Measurements from ENCODE around the gene HSD17B7.
A peak's percentile ranks its signal among the peaks of the same experiment; 100 is the strongest.
"Not testable (repeated sequence)": the region's sequence is repeated elsewhere in the genome, so short reads cannot be mapped to it uniquely, and the experiment has no call there.

Gene HSD17B7

DNA sequence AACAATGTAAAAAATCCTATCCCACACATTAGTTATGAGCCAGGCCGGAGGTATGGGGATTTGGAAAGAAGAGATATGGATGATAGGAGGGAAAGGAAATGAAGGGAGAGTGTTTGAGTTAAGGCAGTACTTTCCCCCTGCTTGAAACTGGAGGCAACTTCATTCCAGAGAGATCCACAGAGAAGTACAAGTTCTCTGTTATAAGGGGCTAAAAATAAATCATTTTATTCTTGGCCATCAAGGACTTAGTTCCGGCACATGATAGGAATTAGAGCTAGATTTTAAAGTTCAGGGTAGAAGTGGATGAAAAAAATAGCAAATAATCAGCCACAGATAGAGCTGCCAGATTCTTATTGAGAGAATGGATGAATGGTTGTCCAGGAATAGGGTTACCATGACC lies 27.6 kb downstream of the HSD17B7 start:
- DNase-seq, result not testable (repeated sequence)

DNA sequence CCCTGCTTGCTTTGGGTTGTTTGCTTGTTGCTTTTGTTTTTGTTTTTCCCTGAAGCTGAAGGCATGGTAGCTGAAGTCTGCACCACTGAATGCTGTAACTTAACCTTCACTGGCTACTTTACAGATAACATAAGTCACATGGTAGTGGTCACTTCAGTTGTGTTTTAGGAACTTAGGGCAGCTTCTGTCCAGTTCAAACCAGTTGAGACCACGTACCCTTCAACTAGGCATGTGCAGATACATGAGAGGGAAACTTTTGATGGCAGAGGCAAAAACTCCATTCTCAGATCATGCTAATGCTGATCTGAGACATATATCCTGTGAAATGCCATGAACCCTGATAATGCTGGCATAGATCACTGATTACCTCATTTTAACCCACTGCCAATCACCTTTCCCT lies 28.2 kb downstream of the HSD17B7 start:
- DNase-seq, result not testable (repeated sequence)

DNA sequence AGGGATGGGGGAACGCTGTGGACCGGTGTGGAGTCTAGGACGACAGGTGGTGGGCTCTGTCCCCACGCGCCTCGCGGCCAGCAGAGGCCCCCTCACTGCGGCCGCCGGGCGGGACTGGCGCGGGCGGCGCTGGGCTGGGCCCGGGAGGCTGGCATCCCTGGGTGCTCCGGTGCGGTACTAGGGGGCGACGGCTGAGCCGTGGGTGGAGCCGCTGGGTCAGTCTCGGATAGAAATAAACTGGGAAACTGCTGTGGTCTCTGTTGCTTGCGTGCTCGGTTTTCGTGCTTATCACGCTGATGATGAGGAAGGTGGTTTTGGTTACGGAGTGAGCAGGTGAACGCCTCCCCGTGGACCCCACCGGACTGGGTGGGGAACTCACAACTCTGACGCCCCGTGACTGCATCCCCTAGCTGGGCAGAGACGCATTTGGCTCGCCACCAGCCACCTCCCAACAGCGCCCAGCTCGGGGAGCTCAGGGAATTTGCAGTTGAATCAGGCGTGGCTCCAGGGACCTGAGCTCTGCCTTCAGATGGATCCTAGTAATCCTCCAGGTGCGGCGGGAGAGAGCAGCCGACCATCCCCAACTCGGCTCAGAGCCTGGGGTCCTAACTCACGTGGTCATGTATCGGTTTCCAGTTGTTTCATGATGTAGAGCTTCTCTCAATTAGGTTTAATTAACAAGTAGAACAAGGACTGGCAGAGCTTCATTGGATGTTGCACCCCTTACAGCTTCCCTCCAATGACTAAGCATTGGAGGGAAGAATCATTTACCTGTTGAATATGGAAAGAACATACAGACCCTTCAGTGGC lies 32.1 kb downstream of the HSD17B7 start:
- DNase-seq, result no peak

DNA sequence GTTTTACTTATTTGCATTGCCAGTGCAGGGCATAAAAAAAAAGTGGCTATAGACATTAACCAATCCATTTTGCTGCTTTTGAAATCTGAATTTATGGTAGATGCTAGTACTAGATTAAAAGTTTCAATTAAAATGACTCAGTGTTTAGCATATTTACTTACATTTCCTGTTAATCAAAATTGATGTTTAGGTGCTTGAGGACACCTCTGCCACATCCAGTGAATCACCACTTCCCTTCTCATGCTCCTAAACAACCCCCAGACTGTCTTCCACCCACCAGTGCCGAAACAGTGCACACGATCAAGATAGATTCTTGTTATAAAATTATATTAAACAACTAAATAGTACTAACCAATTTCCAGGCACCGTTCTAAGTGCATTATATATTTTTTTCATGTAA lies 32.7 kb downstream of the HSD17B7 start:
- no peak for DNase-seq

DNA sequence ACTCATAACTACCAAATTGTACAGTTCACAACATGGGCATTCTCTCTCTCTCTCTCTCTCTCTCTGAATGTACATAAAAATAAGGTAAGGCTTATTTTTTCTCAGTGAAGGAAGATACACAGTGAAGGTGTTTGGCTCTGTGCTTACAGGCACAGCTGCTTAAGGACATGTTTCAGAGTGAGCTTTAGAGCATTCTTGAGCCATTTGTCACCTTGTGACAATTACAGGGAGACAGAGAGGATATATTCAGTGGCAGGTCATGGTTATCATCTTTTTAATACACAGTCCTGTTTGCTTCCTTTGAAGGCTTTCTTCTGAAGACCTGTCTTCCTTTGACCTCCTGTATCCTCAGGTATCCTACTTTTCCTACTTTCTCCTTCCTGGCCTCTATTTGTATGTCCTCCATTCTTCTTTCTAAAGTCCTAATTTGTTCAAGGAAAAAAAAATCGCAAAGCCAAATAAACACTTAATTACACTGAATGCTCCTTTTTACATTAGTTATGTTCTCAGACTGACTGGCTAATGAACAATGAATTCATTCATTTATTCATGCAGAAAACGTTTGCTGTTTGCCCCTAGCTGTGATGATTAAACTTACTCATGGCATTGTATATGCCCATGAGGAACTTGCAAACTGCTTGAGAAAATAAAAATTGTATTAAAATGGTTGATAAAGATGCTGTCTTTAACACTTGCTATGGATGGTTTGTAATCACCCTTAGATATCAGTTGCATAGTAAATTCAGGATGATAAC lies 33.4 kb downstream of the HSD17B7 start:
- no peak for DNase-seq

DNA sequence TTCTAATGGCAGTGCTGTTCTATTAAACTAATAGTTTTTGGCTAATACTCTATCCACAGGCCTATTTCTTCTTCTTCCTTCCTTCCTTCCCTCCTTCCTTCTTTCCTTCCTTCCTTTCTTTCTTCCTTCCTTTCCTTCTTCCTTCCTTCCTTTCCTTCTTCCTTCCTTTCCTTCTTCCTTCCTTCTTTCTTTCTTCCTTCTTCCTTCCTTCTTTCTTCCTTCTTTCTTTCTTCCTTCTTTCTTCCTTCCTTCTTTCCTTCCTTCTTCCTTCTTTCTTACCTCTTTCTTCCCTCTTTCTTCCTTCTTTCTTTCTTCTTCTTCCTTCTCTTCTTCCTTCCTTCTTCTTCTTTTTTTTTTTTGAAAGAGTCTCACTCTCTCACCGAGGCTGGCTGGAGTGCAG lies 38.8 kb downstream of the HSD17B7 start:
- DNase-seq, result no peak

DNA sequence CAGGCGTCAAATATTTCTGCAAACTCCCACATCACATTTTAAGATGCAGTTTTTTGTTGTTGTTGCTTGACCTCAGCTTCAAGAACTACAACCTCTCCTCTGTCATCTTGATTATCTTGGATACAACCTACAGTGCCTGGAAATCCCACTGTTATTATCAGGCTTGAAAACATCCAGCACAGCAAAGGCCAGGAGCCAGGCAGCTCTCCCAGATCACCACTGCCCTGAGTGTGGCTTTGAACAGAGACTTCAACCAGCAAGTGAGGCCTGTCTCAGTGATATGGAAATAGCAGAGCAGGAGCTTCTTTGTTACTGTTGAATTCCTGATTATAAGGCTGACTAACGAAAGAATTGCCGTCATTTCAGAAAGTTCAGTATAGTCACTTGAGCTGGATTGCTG lies 42.0 kb downstream of the HSD17B7 start:
- no peak for DNase-seq

DNA sequence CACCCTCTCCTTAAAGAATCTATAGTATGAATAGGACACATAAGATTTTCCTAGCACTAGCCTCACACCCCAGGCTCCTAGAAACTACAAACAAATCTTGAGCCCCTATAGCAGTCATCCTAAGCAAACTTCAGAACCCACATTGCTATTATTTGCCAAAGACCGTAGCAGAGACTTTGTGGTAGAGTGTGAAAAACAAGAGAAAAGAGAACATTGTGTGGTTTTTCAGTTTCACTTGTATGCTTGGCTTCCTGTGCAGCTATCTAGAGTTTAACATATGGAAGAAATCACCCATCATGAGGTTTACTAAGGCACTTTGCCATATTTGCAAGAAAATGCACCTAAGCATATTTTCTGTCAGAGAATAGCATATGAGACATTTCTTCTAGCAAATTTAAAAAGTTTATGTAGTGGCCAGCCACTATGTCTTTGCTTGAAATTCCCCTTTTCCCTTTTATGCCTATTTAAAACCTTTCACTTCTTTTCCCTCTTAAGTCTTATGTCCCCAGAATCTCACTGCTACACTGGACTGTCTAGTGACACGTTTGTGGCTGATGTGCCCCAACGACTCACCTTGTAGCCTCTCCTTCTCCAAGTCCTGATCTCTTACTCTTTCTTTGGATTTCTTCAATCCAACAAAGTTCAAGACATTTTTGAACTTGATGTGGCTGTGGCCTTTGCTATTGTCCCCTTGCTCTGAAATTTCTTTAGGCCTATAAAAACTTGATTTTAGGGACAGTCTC lies 44.8 kb downstream of the HSD17B7 start:
- DNase-seq, result no peak

DNA sequence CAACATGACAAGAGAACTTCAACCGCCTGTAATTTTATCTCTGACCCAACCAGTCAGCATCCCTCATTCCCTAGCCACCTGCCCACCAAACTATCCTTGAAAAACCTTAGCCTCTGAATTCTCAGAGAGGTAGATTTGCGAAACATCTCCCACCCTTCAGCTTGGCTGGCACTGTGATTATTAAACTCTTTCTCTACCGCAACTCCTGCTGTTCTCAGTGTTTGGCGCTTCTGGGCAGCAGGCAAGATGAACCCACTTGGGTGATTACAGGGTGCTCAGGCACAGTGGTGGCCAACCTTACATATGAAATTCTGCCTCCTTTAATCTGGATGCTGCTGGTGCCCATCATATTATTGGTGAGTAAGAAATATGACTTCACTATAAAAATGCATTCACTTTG lies 48.4 kb downstream of the HSD17B7 start:
- DNase-seq, result no peak

DNA sequence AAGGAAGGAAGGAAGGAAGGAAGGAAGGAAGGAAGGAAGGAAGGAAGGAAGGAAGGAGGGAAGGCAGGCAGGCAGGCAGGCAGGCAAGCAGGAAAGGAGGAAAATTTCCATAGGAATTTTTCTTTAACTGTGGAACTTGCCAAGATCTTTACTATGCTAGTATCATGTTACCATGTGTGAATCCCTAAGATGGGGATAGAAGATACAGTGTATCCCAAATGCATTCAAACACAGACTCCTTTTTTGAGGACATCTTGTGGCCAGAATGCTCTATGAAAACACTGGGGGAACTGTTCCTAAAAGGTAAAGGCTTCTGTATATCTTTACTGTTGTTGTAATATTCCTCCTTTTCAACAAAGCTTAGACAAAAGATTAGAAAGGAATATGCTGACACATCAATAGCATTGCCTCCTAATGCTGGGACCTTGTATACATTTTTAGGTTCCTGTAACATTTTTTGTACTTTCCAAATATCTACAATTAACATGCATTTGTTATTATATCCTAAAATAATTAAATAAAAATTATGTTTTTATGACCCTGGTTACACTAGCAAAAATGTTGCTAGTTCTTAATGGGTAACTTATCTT lies 49.8 kb downstream of the HSD17B7 start:
- no peak for DNase-seq

DNA sequence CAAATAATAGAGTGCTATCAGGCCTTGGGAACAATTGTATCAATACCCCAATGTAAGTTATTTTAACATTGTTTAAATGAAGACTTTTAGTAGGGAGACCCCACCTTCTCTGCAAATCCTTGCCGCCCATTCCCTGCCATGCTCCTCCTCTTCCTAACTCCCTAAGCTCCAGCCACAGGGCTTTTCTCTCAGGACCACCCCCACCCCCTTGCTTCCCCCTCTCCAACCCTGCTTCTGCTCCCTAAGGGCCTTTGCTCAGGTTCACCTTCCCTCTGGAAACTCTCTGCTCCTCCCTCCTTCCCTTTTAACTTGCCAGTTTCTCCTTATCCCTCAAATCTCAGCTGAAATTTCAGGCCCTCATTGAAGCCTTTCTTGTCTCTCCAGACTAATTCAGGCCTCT lies 53.7 kb downstream of the HSD17B7 start:
- no peak for DNase-seq

DNA sequence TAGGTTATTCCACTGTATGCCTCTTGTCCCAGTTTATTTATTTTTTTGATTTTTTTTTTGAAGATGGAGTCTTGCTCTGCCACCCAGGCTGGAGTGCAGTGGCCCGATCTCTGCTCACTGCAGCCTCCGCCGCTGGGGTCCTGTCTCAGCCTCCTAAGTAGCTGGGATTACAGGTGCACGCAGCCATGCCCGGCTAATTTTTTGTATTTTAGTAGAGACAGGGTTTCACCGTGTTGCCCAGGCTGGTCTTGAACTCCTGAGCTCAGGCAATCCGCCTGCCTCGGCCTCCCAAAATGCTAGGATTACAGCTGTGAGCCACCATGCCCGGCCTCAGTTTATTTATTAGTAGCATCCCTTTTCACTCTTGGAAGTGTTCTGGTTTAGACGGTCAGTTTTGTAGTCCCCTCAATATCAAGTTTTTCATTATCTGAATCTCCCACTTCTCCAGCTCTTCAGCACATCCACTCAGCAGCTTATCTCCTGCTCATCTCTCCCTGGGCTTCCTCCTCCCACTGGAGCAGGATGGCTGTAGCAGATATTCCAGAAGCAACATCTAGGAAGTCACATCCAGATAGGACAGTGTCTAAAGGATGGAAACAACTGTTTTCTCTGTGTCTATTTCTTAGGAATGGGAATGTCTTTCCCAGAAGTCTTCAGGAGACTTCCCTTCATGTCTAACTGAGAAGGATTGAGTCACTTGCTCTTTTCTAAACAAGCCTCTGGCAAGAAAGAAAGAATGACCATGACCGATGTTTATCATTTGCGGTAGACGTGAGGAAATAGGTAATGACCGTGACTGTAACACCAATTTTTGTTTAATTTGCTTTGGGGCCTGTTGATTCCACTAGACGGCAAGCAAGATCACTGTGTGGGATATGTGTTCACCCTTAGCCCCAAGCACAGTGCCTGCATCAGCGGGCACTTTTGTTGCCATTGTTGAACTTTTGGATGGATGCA lies 56.0 kb downstream of the HSD17B7 start:
- no peak for DNase-seq

DNA sequence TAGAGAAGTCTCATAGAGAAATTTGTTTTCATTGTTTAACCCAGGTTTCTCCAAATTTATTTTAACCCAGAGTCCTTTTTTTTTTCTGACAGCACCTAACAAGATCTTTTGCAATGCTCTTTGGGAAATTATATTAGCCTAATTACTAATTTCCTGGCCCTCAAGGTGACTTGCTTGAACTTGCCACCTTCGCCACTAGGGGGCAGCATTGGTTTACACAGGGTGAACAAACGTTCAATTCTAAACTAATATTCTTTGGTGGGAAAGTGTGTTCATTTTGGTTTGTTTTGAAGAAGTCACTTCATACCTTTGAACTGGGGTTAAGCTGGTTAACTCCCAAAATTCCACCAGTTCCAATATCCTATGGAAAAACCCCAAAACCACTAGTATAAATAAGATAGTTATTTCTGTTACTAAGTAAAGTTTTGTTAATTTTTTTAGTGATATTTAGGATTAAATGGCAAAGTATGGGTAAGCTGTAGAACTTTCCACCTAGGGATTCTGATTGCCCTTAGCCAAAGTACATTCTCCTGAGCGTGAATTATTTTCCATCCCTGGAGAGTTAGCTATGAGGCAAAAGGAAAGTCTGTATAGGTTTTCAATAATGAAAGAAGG lies 57.4 kb downstream of the HSD17B7 start:
- DNase-seq, result peak; percentile 80

DNA sequence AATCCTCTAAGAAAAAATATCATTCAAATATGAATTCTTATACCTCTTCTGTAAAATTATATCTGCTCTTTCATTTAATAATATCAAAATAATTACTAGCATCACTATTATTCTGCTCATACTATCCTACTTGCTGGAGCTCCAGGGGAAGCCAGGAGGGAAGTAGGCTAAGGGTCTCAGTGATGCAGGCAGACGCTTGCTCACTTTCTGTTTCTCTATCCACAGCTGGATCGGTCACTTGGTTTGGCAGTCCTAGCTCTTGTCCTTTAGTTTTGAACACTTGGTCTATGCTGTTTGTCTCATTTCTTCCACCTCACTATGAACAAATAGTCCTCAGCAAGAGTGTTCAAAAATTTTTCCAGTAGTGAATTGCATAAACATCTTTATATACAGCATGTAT lies 59.2 kb downstream of the HSD17B7 start:
- no peak for DNase-seq

DNA sequence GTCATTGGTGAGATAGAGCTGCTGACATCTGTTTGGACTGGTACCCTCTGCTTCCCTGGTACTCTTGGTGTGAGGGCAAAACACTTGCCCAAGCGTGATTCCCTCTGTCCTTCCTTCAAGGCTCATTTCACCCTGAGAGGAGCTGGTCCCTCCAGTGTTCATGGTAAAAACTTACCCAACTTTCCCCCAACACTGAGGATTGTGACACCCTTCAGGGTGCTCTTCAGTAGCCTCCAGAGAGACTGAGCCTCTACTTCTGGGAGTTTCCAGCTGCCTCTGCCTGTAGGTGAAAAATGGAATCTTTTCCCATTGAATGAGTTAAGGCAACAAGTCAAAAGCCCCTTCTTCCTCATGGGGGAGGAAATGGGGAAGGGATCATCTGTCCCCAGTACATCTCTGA lies 60.8 kb downstream of the HSD17B7 start:
- DNase-seq, result no peak

DNA sequence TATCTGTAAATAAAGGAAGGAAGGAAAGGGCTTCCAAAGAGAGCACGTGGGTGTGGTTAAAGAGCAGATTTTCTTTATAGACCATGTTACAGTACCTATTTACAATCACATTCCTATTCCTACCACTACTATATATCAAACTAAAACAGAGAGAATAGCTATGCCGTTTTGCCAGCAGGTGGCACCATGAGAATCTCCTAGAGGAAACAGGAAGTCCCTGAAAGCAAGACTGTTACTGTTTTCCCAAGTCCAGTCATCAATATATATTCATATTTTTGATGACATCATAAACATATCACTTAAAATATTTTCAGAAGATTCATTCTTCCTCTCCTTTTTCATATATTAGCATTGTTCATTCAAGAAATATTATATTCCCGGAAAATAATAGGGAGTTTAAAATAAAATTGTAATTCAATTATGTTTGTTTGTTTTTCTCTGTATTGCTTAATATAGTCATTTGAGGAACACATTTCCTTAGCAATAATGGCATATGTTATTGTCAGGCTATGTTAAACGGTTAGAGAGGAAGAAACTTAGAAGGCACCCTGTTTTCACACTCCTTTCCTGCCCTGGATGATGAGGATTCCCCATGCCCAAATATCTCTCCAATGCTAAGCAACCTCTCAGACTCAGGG lies 63.9 kb downstream of the HSD17B7 start:
- peak; percentile 57 for DNase-seq

DNA sequence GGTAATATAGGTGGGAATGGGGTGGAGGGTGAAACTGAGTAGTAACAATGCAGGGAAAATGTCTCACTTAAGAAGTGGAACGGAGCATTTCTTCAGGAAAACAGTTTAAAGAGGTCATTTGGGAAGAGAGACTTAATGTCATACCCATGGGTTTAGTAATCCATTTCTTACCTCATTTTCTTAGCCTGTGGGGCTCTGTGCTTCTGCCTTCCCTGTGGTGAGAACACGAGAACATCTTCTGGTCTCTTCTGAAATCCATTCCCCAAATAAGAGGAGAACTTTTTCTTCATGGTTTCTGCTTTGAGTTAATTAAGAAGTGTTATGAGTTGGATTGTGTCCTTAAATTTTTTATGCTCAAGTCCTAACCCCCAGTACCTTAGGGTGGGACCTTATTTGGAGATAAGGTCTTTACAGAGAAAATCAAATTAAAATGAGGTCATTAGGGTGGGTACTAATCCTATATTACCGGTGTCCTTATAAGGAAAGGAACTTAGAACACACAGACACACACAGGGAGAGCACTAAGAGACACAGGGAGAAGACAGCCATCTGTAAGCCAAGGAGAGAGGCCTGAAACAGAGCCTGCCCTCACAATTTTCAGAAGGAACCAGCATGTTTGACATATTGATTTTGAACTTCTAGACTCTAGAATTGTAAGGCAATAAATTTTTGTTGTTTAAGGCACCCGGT lies 65.1 kb downstream of the HSD17B7 start:
- DNase-seq, result no peak

DNA sequence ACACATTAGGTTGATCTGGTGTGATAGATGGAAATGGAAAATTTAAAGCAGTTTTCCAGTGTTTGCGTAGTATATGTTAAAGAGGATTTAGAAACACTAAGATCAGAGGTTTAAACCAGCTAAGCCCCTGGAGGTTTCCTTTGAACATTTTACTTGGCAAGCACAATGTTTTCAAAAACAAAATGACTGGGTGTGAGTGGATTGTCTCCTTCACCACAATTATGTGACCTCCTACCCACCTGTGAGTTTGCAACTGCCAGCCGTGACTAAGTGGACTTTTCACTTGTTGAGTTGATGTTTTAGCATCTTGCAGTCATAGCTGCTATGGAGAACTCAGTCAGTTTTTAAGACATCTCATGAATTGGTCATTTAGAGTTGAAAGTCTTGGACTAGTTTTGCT lies 65.8 kb downstream of the HSD17B7 start:
- no peak for DNase-seq

DNA sequence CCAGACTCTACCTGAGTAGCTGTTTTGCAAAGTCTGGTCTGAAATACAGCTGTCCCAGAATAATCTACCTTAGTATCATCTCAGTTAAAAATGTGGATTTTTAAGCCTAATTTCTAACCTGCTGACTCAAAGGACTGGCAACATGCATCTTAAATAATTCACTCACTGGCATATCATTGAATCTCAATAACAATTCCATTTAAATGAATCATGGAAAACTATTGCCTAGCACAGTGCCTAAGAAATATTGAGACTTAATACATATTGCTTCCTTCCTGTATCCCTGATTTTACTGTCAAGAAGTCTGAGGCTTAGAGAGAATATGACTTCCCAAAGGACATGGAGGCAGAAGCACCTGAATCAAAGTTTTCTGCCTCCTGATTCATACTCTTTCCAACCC lies 67.3 kb downstream of the HSD17B7 start:
- no peak for DNase-seq

DNA sequence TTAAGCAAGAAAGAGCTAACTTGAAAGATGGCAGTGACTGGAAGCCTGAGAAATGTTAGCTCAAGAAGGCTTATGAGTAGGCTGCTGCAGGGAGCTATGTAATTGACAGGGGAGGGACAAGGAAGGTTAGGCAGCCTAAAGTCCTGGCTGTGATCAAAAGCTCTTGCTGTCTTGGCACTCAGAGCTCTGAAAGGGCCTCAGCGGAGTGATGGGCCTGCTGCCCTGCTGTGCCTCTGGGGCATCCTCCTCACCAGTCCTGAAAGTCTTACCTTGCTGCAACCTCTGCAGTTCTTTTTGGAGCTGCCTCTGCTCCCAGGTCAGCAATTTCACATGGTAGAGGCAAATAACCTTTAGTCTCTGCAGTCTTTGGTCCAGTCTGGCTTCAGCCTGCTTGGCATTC lies 68.7 kb downstream of the HSD17B7 start:
- no peak for DNase-seq

DNA sequence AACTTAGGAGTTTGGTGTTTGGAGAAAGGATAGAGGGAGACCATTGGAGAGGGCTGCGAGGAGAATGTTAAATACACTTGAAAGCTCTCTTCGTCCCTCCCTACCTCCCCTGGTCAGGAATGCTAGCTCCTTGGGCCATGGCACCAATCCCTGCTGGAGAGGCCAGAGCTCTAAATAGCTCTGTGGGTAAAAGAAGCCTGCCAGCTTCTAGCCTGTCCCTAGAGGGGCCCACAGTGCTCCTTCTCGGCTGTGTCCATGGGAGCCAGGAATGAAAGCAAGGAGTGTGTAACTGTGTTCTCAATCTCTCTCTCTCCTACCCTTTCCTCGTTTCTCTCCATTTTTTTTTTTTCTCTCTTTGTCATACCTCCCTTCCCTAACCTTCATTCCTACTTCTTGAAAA lies 70.6 kb downstream of the HSD17B7 start, which contains the start of gene CCDC190:
Gene CCDC190 (minus strand): TSS at position 75 of the 400 bp plus-strand sequence. CDS start 1,529 bp downstream, outside the sequence.
- no peak for DNase-seq
